Measurements from ENCODE around the gene UBE2L3.
"Not testable (repeated sequence)": the region's sequence is repeated elsewhere in the genome, so short reads cannot be mapped to it uniquely, and the experiment has no call there.

The UBE2L3 gene

DNA sequence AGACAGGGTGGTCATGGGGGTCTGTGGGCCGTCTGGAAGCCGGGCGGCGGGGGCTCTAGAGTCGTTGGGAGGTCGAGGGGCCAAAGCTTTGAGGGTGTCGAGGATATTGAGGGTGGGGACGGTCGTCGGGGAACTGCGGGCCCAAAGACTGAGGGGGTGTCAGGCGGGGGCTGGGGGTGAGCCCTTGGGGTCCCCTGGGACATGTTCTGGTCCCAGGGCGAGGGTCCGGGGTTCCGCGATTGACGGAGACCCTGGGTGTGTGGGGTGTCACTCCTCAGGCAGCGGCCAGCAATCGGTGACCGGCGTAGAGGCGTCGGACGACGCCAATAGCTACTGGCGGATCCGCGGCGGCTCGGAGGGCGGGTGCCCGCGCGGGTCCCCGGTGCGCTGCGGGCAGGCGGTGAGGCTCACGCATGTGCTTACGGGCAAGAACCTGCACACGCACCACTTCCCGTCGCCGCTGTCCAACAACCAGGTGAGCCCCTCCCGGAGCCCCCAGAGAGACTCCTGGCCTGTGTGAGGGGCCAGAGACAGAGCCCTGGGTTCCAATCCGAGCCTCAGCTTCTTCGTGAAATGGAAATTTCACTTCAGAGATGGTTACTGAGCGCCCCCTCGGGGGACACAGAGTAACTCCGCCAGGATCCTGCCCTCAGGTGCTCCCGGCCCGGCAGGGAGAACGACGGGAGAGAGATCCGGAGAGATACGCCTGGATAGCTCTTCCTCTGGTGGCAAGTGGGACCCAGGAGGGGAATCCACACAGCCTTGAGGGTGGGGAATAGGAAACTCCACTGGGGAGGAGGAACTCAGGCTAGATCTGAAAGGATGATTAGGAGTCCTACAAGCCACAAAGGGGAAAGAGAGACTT is 75.3 kb downstream of the UBE2L3 start:
- no peak for DNase-seq (ENCODE audit: low read depth, low spot score)

DNA sequence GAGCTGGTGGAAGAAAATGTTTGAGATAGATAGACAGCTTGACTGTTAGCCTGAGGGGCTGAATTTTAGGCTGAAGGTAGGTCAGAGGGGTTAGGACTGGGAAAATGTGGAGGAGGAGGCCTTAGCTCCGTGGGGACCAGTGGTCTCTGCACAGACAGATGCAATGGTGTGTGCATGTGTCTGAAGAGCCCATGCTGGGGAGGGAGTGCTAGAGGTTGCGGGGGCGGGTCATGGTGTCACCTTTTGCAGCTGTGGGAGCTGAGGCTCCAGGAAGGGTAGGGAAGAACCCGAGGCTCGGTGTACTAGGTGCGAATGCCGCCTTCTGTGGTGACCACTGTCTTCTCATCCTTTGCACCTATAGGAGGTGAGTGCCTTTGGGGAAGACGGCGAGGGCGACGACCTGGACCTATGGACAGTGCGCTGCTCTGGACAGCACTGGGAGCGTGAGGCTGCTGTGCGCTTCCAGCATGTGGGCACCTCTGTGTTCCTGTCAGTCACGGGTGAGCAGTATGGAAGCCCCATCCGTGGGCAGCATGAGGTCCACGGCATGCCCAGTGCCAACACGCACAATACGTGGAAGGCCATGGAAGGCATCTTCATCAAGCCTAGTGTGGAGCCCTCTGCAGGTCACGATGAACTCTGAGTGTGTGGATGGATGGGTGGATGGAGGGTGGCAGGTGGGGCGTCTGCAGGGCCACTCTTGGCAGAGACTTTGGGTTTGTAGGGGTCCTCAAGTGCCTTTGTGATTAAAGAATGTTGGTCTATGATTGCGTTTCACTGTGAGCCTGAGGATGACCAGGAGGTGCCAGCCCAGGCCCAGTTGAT is 76.2 kb downstream of the UBE2L3 start:
- DNase-seq (ENCODE audit: low read depth, low spot score), result no peak

DNA sequence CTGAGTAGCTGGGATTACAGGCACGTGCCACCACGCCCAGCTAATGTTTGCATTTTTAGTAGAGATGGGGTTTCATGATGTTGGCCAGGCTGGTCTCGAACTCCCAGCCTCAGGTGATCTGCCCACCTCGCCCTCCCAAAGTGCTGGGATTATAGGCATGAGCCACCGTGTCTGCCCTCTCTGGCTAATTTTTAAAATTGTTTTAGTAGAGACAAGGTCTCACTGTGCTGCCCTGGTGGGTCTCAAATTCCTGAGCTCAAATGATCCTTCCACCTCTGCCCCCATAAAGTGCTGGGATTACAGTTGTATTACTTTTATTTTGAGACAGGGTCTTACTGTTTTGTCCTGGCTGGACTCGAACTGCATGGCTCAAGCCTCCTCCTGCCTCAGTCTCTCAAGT is 78.0 kb downstream of the UBE2L3 start:
- DNase-seq (ENCODE audit: low read depth, low spot score), result not testable (repeated sequence)

DNA sequence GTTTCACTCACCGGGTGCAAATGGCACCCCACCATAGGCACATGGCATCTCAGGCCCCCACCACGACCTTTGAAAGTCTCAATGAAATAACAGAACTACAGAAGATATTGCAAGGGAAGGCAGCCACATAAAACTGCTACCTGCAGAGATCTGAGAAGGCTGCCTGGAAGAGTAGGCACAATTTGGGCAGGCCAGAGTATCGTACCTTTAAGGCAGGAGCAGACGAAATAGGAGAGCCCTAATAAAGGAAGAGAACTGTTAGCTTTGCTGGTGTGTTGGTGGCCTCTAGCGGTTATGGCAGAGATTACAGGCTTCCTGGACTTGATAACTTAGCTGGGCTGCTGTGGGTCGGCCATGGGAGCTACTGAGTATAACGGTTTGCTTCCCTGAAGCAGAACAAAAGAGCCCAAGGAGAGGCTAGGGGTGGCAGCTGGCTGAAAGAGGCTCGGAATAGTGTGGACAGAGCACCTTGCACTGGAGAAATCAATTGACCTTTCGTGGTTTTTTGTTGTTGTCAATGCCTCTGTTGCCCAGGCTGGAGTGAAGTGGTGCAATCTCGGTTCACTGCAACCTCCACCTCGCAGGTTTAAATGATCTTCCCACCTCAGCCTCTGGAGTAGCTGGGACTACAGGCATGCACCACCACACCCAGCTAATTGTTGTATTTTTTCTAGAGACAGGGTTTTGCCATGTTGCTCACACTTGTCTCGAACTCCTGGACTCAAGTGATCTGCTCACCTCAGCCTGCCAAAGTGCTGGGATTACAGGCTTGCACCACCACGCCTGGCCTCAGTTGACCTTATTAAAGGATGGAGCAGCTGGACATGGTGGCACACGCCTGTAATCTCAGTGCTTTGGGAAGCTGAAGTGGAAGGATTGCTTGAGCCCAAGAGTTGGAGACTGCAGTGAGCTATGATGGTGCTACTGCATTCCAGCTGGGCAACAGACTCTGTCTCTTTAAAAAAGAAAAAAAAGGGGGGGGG is 79.4 kb downstream of the UBE2L3 start:
- no peak for DNase-seq (ENCODE audit: low read depth, low spot score)

DNA sequence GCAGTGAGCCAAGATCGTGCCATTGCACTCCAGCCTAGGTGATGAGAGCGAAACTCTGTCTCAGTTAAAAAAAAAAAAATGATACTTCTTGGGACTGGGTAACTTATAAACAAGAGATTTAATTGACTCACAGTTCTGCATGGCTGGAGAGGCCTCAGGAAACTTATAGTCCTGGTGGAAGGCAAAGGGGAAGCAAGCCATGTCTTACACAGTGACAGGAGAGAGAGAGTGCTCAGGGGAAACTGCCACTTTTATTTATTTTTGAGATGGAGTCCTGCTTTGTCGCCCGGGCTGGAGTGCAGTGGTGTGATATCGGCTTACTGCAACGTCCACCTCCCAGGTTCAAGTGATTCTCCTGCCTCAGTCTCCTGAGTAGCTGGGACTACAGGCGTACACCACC is 82.8 kb downstream of the UBE2L3 start:
- no peak for DNase-seq (ENCODE audit: low read depth, low spot score)

DNA sequence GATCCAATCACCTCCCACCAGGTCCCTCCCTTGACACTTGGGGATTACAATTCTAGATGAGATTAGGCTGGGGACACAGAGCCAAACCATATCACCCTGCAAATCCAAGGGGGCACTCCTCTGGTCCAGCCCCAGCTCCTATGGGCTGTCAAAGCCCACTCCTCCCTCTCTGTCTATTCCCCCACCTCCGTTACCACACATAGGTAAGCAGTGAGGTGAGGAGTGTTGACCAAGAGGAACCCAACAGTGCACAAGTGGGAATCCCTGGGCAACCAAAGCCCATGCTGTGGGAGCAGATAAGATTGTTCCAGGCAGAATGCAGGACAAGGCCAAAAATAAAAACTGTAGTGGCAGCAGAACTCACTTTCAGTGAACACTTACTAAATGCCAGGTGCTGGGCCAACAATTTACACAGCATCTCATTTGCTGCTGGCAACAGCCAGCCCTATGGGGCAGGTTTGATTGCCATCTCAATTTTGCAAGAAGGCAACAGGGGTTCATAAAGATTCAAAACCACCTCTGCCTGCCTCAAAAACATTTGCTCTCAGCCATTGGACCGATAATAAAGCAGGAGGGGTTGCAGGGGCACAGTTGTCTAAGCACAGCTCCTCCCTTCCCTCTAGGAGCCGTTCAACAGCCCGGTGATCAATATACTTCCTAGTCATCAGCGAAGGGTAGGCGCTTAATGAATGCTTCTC is 83.5 kb downstream of the UBE2L3 start:
- DNase-seq (ENCODE audit: low read depth, low spot score), result no peak

DNA sequence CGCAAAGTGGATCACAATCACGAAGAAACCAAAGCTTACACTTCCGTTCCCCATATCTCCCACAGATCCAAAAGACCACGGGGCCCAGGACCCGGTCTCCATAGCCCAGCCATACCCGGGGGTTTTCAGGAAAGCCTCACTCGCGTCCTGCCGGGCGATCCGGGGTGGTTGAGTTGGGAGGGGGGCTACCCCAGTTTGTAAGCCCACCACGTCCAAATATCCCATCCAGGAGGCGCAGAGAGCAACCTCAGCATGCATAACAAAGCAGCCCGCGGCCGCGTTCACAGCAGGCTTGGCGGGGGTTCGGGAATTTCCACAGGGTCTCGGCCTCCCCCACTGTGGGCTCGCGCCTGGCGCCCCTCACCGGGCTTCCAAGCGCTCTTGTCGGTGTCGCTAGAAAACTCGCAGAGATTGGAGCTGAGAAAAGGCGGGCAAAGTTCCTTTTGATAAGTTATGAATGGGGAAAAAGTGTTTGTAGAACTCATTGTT is 84.1 kb downstream of the UBE2L3 start:
- no peak for DNase-seq (ENCODE audit: low read depth, low spot score)

DNA sequence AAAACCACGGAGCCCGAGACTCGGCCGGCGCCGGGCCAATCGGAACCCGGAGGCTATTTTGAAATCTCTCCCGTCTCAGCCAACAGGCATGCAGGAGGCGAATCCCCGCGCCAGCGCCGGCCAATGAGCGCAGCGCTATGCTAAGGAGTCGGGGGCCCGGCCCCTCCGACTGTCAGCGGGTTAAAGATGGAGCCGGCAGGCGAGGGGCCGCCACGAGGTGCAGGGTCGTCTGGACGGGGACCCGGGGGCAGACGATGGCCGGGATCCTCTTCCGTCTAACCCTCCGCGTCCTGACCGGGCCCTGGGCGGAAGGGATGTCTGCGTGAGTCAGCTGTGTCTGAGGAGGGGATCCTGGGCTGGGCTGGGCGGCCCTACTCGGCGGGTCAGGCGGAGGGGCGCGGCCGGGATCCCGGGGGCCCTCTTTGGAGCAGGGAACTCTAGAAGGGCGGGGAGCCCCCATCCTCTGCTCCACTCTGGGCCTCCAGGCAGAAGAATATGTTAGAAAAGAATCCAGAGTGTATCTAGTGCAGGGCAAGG is 84.6 kb downstream of the UBE2L3 start:
- no peak for DNase-seq (ENCODE audit: low read depth, low spot score)

DNA sequence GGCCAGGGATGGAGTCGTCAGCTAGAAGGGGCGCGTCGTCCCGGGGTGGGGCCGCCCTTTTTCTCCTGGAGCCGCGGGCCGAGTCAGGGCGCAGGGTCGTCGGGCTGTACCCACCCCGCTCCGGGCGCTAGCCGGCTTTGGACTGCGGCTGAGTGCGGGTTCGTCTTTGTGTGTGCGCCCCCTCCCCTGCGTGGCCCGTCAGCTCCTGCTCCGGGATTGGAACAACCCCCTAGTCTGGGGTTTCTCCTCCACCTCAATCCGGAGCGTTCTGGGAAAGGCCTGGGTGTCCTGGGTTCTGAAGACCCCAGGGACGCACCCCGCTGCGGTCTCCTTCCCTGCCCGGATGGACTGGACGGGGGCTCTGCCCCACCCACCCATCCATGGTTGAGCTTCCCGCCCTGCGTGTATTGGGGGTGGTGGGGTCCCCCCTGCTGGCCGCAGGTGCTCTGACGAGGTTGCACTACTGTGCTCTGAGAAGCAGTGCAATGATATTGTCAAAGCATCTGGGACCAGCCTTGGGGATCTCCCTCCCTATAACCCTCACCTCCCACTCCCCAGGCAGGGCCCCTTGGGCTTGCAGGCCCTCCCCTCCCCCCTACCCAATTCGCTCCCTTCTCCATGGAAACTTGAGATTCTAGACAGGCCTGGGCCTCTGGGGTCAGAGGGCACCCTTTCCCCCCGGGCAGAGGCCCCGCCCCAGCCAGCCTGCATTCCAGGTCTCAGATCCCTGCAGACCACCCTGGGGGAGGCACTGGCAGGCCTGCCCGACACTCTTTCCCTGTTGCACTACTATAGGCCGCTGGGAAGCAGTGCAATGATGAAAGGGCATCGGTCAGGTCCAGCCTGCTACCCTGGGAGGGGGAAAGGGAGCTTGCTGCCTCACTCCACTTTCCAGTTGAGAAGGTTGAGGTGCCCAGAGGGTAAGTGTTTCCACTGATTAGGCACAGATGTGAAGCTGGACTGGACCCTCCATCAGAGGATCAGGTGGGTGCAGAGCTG is 85.3 kb downstream of the UBE2L3 start:
- DNase-seq (ENCODE audit: low read depth, low spot score), result no peak

DNA sequence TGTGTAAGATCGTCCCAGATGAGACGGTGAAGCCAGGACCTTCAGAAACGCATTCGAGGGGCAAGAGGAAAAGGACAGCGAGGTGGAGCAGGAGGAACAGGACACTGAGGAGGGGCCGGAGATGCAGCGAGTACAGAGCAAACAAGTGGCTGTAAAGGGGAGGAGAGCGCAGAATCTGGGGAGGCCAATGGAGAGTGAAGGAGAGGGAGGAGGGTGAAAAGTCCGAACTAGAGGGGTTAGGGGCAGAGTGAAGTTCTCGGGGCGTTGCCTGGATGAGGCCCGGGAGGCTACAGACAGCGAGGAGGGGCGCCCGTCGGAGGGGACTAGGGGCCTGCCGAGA is 89.5 kb downstream of the UBE2L3 start:
- no peak for DNase-seq (ENCODE audit: low read depth, low spot score)

DNA sequence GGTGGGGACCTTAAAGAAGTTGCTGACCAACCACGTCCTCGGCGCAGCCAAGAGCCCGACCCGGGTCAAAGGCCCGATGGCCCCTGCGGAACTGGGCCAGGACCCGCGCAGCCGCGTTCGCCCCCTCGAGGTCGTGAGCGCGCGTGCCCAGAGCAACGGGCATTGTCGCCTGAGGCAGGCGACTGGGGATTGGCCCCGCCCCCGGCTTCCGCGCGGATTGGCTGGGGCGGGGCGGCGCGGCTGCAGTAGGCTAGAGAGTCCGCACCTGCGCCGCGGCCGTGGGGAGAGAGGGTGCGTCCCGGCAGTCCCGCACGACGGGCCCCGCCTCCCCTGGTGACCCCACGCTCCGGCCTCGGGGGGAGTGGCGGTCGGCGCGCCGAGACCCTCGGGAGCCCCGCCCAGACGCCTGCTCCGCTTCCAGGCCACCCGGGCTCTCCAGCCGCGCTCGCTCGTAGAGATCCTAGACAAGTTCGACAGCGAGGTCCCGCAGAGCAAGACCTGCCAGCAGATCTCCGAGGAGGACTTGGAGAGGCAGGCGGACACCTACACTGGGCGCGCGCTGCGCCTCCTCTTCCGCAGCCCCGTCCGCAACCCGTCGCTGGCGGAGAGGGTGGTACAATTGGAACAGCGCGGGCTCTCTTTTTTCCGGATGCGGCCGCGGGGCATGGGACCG is 90.0 kb downstream of the UBE2L3 start:
- no peak for DNase-seq (ENCODE audit: low read depth, low spot score)

DNA sequence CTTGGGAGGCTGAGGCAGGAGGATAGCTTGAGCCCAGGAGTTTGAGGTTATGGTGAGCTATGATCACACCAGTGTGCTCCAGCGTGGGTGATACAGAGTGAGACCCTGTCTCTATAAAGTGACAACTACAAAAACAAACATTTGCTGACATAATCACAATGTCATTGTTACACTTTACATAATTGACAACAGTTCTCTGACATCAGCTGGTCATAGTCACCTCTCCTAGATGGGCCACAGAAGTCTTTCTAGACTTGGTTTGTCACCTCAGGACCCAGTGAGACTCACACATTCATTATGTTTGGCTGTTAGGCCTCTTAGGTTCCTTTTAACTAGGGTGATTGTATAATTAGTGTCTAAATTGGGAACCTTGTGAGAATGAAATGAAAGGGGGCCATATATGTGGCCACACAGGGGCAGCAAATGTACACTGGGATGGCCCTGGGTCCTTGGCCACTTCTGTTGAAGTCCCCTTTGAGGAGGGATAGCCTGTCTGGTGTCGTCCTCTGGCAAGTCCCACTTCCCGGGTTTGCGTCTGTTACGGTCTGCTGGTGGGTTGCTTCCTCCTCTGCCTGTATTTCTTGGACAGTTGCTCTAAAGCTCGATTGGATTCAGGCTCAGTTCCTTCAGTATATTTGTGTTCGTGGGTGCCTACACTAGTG is 92.5 kb downstream of the UBE2L3 start:
- no peak for DNase-seq (ENCODE audit: low read depth, low spot score)

DNA sequence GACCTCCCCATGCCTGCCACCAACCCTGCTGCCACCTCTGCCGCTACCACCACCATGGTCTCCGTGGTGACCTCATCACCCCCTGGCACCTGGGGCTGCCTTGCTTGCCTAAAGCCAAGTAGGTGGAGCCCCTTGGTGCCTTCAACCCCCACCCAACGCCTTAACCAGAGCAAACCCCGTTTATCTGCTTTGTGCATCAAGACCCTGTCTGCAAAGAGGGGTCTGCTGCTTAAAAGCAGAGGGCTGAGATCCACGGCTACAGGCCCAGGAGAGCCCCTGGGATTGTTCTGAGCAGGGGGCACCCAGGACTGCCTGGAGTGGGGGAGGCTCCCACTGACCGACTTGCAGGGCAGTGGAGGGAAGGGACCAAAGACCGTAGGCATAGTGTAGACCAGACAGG is 93.4 kb downstream of the UBE2L3 start:
- DNase-seq (ENCODE audit: low read depth, low spot score), result no peak

DNA sequence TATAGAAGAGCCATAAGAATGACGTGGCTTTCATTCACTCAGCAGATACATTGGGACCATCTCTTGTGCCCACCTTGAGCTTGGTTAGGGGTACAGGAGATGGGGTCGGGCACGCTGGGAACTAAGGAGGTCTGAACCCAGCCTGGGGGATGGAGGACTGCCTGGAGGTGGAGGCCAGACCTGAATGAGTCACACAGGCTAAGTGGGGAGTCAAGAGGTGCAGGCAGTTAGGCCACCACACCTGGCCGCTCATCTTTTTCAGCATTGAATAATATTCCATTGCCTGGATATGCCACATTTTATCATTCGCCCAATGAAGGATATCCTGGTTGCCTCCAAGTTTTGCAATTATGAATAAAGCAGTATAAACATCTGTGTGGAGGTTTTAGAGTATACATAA is 94.5 kb downstream of the UBE2L3 start:
- DNase-seq (ENCODE audit: low read depth, low spot score), result no peak

DNA sequence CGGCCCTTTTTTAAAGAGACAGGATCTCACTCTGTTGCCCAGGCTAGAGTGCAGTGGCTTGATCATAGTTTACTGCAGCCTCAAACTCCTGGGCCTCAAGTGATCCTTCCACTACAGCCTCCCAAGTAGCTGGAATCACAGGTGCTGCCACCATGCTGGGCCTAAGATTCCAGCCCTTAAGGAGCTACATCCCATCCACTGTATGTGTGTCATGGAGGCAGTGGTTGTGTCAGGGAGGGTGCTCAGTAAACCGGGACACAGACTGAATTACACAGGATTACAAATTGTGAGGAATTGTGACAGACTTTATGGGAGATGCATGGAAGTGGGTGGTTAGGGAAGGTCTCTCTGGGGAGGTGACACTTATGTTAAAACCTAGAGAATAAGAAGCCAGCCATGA is 96.2 kb downstream of the UBE2L3 start:
- no peak for DNase-seq (ENCODE audit: low read depth, low spot score)

DNA sequence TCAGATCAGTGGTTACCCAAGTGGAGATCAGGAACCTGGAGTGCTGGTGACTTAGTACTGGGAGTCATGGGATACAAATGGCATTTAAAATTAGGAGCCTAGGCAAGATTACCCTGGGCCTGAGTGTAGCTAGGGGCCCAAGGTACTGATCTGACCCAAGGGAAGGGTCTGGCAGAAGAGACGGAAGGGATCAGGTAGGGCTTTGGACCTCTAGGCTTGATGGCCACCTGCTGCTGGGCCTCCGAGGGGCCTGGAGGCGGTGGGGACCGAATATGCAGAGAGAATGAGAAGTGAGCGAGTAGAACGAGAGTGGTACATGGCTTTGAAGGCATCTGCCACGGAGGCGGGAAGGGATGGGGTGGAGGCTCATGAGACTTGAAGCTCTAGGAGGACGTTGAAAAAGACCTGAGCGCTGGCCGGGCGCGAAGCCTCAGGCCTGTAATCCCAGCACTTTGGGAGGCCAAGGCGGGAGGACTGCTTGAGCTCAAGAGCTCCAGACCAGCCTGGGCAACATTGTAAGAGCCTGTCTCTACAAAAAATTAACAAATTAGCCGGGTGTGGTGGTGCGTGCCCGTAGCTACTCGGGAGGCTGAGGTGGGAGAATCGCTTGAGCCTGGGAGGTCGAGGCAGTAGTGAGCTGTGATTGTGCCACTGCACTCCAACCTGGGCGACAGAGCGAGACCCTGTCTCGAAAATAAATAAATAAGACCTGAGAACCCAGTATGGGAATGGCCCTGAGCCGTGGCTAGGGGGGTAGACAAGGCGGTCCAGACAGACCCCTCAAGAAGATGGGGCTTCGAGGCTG is 97.7 kb downstream of the UBE2L3 start:
- DNase-seq (ENCODE audit: low read depth, low spot score), result no peak

DNA sequence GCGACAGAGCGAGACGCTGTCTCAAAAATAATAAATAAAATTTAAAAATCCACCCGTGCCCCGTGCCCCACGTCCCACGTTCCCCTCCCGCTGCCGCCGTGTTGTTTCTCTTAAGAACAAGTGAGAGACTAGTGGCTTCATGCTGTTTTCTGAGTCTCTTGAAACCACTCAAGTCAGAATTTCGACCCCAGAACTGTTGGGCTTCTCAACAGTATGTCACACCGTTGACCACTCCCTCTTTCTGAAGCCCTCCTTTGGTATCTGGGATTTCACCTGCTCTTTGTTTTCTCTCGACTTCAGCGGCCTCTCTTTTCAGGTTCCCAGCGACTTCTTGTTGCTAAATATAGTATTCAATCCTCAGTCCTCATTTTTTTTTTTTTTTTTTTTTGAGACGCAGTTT is 99.3 kb downstream of the UBE2L3 start:
- no peak for DNase-seq (ENCODE audit: low read depth, low spot score)

DNA sequence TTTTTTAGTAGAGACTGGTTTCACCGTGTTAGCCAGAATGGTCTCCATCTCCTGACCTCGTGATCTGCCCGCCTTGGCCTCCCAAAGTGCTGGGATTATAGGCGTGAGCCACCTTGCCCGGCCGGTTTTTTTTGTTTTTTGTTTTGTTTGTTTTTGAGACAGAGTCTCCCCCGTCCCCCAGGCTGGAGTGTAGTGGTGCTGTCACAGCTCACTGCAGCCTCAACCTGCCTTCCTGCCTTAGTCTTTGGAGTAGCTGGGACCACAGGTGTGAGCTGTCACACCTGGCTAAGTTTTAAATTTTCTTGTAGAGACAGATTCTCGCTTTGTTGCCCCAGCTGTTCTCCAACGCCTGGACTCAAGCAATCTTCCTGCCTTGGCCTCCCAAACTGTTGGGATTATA is 101.5 kb downstream of the UBE2L3 start:
- no peak for DNase-seq (ENCODE audit: low read depth, low spot score)
